ENCODE results near the gene CMTM1.

CMTM1 gene

DNA sequence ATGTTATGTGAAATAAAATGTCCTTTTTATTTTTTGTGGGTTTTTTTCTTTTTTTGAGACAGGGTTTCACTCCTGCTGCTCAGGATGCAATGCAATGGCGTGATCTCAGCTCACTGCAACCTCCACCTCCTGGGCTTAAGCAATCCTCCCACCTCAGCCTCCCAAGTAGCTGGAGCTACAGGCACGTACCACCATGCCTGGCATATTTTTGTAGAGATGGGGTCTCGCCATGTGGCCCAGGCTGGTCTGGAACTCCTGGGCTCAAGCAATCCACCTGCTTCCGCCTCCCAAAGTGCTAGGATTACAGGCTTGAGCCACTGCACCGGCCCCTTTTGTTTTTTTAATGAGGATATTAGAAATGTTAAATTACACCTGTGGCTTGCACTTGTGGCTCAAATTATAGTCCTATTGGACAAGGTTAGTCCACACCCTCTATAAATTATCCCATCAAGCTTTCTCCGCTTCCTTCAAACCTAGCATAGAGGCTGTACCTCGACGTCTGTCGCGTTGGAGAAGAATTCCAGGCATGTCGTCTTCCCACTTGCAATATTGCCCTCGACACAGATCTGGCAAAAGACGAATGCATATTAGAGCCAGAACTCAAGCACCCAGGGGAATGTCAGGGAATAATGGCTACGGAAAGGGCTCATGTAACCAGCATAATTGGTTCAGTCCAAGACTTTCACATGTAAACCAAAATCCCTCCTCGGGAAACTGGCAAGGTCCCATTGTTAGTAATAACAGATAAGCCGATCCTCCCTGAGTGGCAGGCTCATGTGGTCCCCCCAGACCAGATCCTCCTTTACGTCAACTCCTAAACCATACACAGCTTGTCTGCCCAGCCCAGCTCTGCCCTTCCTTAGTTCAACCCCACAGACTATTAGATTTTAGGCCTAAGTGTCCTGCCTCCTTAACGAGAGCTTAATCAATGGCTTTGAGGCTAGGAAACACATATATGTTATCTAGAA lies 24.6 kb upstream of the CMTM1 start:
- TF ChIP-seq, protein P1, sequence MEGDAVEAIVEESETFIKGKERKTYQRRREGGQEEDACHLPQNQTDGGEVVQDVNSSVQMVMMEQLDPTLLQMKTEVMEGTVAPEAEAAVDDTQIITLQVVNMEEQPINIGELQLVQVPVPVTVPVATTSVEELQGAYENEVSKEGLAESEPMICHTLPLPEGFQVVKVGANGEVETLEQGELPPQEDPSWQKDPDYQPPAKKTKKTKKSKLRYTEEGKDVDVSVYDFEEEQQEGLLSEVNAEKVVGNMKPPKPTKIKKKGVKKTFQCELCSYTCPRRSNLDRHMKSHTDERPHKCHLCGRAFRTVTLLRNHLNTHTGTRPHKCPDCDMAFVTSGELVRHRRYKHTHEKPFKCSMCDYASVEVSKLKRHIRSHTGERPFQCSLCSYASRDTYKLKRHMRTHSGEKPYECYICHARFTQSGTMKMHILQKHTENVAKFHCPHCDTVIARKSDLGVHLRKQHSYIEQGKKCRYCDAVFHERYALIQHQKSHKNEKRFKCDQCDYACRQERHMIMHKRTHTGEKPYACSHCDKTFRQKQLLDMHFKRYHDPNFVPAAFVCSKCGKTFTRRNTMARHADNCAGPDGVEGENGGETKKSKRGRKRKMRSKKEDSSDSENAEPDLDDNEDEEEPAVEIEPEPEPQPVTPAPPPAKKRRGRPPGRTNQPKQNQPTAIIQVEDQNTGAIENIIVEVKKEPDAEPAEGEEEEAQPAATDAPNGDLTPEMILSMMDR (IDR thresholded peaks at IDR 0.05; ENCODE audit: low read depth, low read length): no peak
- DNase-seq (ENCODE audit: extremely low read depth, low read depth): no peak

DNA sequence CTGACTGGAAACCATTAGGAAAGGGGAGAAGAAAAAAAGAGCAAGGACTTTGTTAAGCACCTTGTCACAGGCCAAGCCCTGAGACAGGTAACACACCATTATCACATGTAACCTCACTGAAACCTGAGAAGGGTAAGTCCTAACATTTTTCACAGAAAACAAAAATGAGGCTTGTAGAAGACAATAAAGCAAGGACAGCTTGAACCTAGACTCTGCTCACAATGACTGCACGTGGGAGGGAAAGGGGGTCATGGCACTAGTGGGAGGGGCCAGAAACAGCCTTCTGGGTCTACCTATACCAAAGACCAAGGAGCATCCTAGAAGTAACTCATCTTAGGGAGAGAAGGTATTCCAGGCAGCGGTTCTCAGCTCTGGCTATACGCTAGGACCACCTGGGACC lies 23.8 kb upstream of the CMTM1 start:
- DNase-seq (ENCODE audit: extremely low read depth, low read depth): no peak
- TF ChIP-seq, protein P1 (IDR thresholded peaks at IDR 0.05; ENCODE audit: low read depth, low read length): no peak

DNA sequence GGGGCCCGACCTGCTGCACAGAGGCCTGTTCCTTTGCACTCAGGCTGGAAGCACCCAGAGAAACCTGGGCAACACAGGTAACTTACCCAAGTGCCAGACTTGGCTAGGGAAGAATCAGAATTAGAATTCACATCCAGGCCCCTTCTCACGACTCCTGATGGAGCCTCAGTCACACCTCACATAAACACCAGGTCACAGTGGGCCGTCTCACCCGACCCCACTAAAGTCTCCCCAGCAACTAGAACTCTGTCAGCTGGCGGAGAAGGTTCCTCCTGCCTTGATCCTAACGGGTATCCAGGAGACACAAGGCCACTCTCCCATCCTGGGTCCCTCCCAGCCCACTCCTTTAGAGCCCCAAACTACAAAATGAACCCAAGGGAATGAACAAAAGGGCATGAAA lies 22.7 kb upstream of the CMTM1 start:
- no peak for DNase-seq (ENCODE audit: extremely low read depth, low read depth)
- TF ChIP-seq, protein P1 (IDR thresholded peaks at IDR 0.05; ENCODE audit: low read depth, low read length): no peak

DNA sequence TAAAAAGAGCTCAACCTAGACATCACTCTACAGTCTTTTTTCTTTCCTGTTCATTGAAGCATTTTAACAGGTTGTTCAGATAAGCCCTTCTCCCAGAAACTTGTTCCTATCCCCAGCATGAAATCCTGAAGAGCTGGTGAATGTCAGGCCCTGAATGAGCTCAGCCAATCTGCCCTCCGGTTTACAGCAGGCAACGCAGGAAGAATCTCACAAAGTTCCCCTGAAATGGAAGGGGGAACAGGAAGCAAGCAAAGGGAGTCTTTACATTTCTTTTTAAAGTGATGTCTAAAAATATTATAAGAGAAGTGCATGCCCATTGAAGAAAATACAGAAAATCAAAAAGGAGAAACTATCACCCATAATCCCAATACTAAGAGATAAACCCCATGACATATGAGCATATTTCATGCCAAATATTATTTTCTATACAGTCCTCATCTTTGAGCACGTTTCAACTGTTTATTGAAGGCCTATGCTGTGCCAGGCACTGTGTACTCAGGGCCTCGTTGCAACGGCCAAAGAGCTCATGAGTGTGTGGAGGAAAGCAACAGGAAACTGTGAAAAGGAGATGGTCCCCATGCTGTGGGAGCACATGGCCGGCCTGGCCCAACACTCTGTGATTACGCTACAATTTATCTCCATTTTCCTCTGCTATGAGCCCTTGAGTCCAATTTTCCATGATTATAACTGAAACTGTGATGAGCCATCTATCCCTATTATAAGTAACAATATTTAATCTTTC lies 22.1 kb upstream of the CMTM1 start:
- no peak for DNase-seq (ENCODE audit: extremely low read depth, low read depth)
- TF ChIP-seq, protein P1 (IDR thresholded peaks at IDR 0.05; ENCODE audit: low read depth, low read length): no peak

DNA sequence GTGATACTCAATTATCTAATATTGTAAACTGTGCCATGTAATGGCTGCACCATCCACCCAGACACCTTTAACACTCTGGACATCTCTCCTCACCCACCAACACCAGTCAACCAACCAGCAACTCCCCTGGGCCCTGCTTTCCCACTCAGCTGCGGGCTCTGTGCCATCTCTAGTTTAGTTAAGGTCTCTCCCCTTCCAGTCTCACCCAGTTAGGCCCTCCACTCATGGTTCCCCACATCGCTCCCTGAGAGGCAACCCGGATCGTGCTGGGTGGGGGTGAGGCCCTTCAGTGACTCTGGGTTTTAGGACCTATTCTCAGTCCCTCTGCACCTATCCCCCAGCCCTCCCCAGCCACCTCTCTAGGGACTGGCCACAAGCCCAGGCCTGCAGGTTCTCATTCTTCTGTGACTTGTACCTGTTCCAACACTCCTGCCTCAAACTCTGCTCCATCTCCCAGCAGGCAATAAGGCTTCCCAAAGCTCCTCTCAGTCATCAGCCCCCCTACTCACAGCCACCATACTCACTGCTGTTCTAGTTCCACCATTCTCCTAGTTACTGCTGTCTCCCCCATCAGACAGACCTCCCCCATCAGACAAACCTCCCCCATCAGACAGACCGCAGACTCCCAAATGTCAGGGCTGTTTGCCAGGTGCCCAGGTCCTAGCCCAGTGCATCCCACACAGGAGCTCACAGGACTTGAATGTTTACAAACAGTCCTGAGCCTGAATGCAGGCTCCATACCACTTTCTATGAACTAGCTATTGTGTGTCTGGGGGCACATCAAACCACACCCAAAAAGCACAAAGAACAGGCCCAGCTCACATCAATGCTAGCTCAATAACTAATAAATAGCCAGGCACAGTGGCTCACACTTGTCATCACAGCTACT lies 18.9 kb upstream of the CMTM1 start:
- no peak for DNase-seq (ENCODE audit: extremely low read depth, low read depth)
- TF ChIP-seq, protein P1 (IDR thresholded peaks at IDR 0.05; ENCODE audit: low read depth, low read length): no peak

DNA sequence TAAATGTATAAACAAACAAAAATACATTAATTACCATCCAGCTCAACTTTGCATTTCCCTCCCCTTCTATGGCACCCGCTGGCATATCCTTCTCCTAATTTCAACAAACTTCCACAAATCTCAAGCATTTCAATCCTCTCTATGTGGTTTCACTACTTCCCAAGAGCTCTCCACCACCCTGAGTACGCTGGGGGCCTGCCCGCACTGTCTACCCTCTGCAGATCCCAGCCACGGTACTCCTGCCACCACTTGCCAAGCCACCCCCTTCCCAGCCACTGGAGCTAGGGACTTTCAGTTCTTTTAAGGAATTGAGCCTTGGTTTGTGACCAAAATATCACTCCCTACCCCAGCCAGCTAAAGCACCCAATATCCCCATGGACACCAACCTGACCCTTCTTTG lies 18.2 kb upstream of the CMTM1 start:
- DNase-seq (ENCODE audit: extremely low read depth, low read depth): no peak
- TF ChIP-seq, protein P1 (IDR thresholded peaks at IDR 0.05; ENCODE audit: low read depth, low read length): no peak
